ENCODE results near the gene TRIM36. TPM values are rescaled to one million over a fixed set of nuclear protein-coding genes. Genes with fewer than 3 reads are reported as not detected.

Gene TRIM36
- total and polyA plus RNA-seq, 10 of the 15 experiments (the other 5 are each of a cell fraction or from before 2014, with no cell fraction given): 0.01 to 0.09 (median 0.07) TPM; not detected in 6

DNA sequence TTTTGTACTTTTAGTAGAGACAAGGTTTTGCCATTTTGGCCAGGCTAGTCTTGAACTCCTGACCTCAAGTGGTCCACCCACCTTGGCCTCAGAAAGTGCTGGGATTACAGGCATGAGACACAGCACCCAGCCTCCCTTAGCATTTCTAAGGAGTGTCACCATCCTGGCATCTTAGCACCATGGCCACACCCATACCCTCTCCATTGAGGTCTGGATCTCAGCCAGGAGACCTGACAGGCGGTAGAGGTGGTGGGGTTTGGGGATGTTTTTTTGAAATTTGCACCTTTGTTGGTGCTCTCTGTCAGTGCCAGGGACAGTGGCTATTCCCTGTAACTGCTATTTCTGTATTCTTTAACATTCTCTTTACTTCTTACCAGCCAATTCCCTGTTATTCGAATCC lies 72.5 kb downstream of the TRIM36 start:
- in situ Hi-C loops (cut with MboI): loop anchor here (5.0 kb wide), 1 partner anchor 145 kb away; no protein-coding TSS in a partner anchor
- WGBS (ENCODE audit: insufficient coverage, insufficient replicate concordance, low lambda C conversion rate, missing lambda C conversion rate): 23% methylated on average over 2 of the region's 2 CpGs
- no TSS peak for BruUV-seq (replicated peaks)
- Histone ChIP-seq H3K4me3 (no peak overlapping the region), H3K27me3 (replicated peaks in 1 of 2; ENCODE audit: control insufficient read depth in 2 of 2, insufficient read depth in 2 of 2, low read length in 1 of 2) (no peaks in the 10 kb centered on the region), H3K9ac (ENCODE audit: control insufficient read depth, insufficient read depth, low read length) (no peak overlapping the region), H2AFZ (ENCODE audit: control insufficient read depth, low read depth, low read length) (no peak overlapping the region), H3K4me2 (ENCODE audit: control insufficient read depth, insufficient read depth) (no peak overlapping the region), H3K9me3 (replicated peaks; ENCODE audit: control insufficient read depth, insufficient read depth, low read length) (no peaks in the 10 kb centered on the region), H3K36me3 (ENCODE audit: control insufficient read depth in 2 of 2, insufficient read depth in 2 of 2, low read length in 1 of 2) (no peaks in the 10 kb centered on the region), H3K79me2 (ENCODE audit: control insufficient read depth, insufficient read depth, low read length) (no peaks in the 10 kb centered on the region), H3K27ac (ENCODE audit: control insufficient read depth, insufficient read depth) (no peak overlapping the region), H3K4me1 (ENCODE audit: control insufficient read depth, insufficient read depth, low read length) (no peaks in the 10 kb centered on the region), H4K20me1 (ENCODE audit: control insufficient read depth, insufficient read depth) (no peaks in the 10 kb centered on the region)
- ATAC-seq (no peak; the same call in 2 of the 3 replicates), DNase-seq (ENCODE audit: low read depth, low spot score) (no peak), FAIRE-seq (no peak)
- ChIA-PET SMC1A (ENCODE audit: uncharacterized antibody, unreplicated experiment) (interaction anchor here (0.8 to 4.2 kb wide), 21 partner anchors 9 to 642 kb away, joined by 3 to 65 read pairs (median 5); no protein-coding TSS in a partner anchor), CTCF (interaction anchor here (0.6 to 5.3 kb wide), 27 partner anchors 8 to 1418 kb away, joined by 3 to 72 read pairs (median 5); no protein-coding TSS in a partner anchor), POLR2A (interaction anchor here (0.6 kb wide), 1 partner anchor 148 kb away, joined by 5 read pairs; no protein-coding TSS in a partner anchor), RAD21 (ENCODE audit: unreplicated experiment) (interaction anchor here (0.7 to 5.3 kb wide), 14 partner anchors 15 to 526 kb away, joined by 3 to 49 read pairs (median 4); no protein-coding TSS in a partner anchor)
- intact Hi-C loops (cut with micrococcal nuclease; ENCODE audit: unreplicated experiment): loop anchor here (5.0 kb wide), 1 partner anchor 210 kb away; no protein-coding TSS in a partner anchor
- TF ChIP-seq, protein P1, sequence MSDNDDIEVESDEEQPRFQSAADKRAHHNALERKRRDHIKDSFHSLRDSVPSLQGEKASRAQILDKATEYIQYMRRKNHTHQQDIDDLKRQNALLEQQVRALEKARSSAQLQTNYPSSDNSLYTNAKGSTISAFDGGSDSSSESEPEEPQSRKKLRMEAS (IDR thresholded peaks at IDR 0.05; ENCODE audit: low read depth, low read length): no peak
- TF ChIP-seq, protein P2, sequence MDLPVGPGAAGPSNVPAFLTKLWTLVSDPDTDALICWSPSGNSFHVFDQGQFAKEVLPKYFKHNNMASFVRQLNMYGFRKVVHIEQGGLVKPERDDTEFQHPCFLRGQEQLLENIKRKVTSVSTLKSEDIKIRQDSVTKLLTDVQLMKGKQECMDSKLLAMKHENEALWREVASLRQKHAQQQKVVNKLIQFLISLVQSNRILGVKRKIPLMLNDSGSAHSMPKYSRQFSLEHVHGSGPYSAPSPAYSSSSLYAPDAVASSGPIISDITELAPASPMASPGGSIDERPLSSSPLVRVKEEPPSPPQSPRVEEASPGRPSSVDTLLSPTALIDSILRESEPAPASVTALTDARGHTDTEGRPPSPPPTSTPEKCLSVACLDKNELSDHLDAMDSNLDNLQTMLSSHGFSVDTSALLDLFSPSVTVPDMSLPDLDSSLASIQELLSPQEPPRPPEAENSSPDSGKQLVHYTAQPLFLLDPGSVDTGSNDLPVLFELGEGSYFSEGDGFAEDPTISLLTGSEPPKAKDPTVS (IDR thresholded peaks at IDR 0.05; ENCODE audit: low read depth, low read length): no peak
- TF ChIP-seq, protein P3, sequence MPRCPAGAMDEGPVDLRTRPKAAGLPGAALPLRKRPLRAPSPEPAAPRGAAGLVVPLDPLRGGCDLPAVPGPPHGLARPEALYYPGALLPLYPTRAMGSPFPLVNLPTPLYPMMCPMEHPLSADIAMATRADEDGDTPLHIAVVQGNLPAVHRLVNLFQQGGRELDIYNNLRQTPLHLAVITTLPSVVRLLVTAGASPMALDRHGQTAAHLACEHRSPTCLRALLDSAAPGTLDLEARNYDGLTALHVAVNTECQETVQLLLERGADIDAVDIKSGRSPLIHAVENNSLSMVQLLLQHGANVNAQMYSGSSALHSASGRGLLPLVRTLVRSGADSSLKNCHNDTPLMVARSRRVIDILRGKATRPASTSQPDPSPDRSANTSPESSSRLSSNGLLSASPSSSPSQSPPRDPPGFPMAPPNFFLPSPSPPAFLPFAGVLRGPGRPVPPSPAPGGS (IDR thresholded peaks at IDR 0.05; ENCODE audit: borderline replicate concordance, insufficient read depth, low read depth, low read length, poor library complexity, severe bottlenecking): no peak
- TF ChIP-seq SPI1 (IDR thresholded peaks at IDR 0.05; ENCODE audit: borderline replicate concordance, insufficient read depth, low read depth, low read length): no peak
- no peak for TF ChIP-seq SRF (IDR thresholded peaks at IDR 0.05; ENCODE audit: low read depth in 2 of 2, low read length in 2 of 2)
- no peak for TF ChIP-seq NFYA (IDR thresholded peaks at IDR 0.05; ENCODE audit: borderline replicate concordance, low read depth, low read length)
- TF ChIP-seq RFX5 (IDR thresholded peaks at IDR 0.05; ENCODE audit: low read depth, low read length): no peak
- TF ChIP-seq, protein P4, sequence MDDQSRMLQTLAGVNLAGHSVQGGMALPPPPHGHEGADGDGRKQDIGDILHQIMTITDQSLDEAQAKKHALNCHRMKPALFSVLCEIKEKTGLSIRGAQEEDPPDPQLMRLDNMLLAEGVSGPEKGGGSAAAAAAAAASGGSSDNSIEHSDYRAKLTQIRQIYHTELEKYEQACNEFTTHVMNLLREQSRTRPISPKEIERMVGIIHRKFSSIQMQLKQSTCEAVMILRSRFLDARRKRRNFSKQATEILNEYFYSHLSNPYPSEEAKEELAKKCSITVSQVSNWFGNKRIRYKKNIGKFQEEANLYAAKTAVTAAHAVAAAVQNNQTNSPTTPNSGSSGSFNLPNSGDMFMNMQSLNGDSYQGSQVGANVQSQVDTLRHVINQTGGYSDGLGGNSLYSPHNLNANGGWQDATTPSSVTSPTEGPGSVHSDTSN (IDR thresholded peaks at IDR 0.05; ENCODE audit: insufficient replicate concordance, low read depth, low read length): no peak
- TF ChIP-seq RAD21 (IDR thresholded peaks at IDR 0.05; ENCODE audit: insufficient read depth, low read depth, low read length): no peak
- no peak for TF ChIP-seq ZSCAN29 (IDR thresholded peaks at IDR 0.05)
- TF ChIP-seq, protein P5, sequence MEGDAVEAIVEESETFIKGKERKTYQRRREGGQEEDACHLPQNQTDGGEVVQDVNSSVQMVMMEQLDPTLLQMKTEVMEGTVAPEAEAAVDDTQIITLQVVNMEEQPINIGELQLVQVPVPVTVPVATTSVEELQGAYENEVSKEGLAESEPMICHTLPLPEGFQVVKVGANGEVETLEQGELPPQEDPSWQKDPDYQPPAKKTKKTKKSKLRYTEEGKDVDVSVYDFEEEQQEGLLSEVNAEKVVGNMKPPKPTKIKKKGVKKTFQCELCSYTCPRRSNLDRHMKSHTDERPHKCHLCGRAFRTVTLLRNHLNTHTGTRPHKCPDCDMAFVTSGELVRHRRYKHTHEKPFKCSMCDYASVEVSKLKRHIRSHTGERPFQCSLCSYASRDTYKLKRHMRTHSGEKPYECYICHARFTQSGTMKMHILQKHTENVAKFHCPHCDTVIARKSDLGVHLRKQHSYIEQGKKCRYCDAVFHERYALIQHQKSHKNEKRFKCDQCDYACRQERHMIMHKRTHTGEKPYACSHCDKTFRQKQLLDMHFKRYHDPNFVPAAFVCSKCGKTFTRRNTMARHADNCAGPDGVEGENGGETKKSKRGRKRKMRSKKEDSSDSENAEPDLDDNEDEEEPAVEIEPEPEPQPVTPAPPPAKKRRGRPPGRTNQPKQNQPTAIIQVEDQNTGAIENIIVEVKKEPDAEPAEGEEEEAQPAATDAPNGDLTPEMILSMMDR (IDR thresholded peaks at IDR 0.05 in 2 of 3, conservative IDR thresholded peaks at IDR 0.05 in 1 of 3; ENCODE audit: control insufficient read depth in 2 of 3, extremely low read depth in 1 of 3, insufficient read depth in 1 of 3, low read depth in 3 of 3, low read length in 3 of 3): no peak
- TF ChIP-seq YBX1 (IDR thresholded peaks at IDR 0.05): no peak
- TF ChIP-seq BMI1 (IDR thresholded peaks at IDR 0.05; ENCODE audit: borderline replicate concordance): no peak
- no peak for TF ChIP-seq POU2F2 (IDR thresholded peaks at IDR 0.05; ENCODE audit: borderline replicate concordance, low read depth, low read length)
- TF ChIP-seq, protein P6, sequence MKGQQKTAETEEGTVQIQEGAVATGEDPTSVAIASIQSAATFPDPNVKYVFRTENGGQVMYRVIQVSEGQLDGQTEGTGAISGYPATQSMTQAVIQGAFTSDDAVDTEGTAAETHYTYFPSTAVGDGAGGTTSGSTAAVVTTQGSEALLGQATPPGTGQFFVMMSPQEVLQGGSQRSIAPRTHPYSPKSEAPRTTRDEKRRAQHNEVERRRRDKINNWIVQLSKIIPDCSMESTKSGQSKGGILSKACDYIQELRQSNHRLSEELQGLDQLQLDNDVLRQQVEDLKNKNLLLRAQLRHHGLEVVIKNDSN (IDR thresholded peaks at IDR 0.05; ENCODE audit: borderline replicate concordance, extremely low read length, insufficient read depth, low read depth, low read length): no peak

All from GM12878 (cell line).